Mammary epithelial cell (primary cell): ENCODE data around the gene RHOBTB1.

ENCODE experiments used
- EZH2 ChIP-seq: IDR thresholded peaks from 2 replicates; pipeline ENCODE4 v1.6.1; 2012; ENCODE audit warnings: low read length, inconsistent platforms, borderline replicate concordance
- TF ChIP-seq, protein P1 (sequence below), 2 donors: IDR thresholded peaks in 1 of 2; conservative IDR thresholded peaks in 1 of 2; 2 replicates each; pipeline ENCODE4 v1.5.1; 2011 to 2012; ENCODE audit warnings: inconsistent platforms in 2 of 2, low read length in 2 of 2, mild to moderate bottlenecking in 2 of 2, control low read depth in 1 of 2, low read depth in 1 of 2; ENCODE audit not compliant: insufficient read depth in 1 of 2; ENCODE audit errors: extremely low read depth in 1 of 2

DNA sequence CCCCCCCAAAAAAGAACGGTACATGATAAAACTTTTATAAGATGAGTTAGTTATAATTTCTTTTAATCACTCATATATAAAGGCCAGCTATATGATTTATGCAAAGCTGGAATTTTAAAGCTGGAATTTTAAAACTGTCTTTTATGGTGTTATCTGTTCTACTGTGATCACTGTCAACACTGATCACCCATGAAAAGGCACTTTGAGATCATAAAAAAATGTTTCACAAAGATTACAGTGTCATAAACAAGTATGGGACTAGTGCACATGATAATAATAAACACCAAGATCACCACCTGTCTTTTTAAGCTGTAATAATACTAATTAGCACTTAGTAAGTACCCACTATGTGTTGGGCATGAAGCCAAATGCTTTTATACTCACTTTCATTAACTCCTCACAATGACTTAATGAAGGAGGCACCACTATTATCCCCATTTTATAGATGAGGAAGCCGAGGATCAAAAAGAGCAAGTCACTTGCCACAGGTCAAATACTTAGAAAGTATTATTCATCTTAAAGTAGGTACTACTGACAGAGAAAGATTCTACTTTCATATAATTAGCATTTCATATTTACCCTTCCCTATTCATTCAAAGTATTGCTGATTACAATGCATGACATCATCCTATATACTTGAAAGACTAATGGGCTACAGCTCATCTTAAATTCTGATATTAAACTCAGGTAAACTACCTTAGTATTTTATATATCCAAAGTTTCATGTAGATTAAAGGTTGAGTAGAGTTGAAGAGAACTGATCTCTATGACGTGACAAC, 8.3 kb upstream of the RHOBTB1 start:
- TF ChIP-seq, protein P1, sequence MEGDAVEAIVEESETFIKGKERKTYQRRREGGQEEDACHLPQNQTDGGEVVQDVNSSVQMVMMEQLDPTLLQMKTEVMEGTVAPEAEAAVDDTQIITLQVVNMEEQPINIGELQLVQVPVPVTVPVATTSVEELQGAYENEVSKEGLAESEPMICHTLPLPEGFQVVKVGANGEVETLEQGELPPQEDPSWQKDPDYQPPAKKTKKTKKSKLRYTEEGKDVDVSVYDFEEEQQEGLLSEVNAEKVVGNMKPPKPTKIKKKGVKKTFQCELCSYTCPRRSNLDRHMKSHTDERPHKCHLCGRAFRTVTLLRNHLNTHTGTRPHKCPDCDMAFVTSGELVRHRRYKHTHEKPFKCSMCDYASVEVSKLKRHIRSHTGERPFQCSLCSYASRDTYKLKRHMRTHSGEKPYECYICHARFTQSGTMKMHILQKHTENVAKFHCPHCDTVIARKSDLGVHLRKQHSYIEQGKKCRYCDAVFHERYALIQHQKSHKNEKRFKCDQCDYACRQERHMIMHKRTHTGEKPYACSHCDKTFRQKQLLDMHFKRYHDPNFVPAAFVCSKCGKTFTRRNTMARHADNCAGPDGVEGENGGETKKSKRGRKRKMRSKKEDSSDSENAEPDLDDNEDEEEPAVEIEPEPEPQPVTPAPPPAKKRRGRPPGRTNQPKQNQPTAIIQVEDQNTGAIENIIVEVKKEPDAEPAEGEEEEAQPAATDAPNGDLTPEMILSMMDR (conservative IDR thresholded peaks at IDR 0.05 in 1 of 2, IDR thresholded peaks at IDR 0.05 in 1 of 2; ENCODE audit: extremely low read depth in 1 of 2, insufficient read depth in 1 of 2, low read depth in 1 of 2, low read length in 2 of 2): no peak
- no peak for TF ChIP-seq EZH2
